Cardiac fibroblast (primary cell): ENCODE data around the gene FMN1.

Experiments
- DNase-seq, 2 donors: peaks; one replicate each; pipeline versions ENCODE4 v3.0.0 to v3.0.0-alpha.2; 2010; ENCODE audit warnings: low read depth in 2 of 2
- H3K4me3 ChIP-seq, 2 donors: replicated peaks in 1 of 2; 1 replicate in 1 of 2; 2 replicates in 1 of 2; pipeline ENCODE4 v1.5.1; 2011; ENCODE audit warnings: low read depth in 2 of 2, low read length in 2 of 2, mild to moderate bottlenecking in 2 of 2, moderate library complexity in 1 of 2
- CTCF ChIP-seq: IDR thresholded peaks from one replicate; pipeline ENCODE4 v1.5.1; 2011; ENCODE audit warnings: low read depth, mild to moderate bottlenecking, low read length, inconsistent platforms

Gene FMN1

GRCh38 chr15:32987067-32987466 is 207.4 kb downstream of the FMN1 start:
- H3K4me3 ChIP-seq: no peak overlapping the region
- no peak for TF ChIP-seq CTCF
- DNase-seq: no peak

- no peak for TF ChIP-seq CTCF
- DNase-seq: no peak
These were observed 208.4 kb downstream of the FMN1 start for GRCh38 chr15:32986147-32986546.

GRCh38 chr15:32983679-32984078 is 210.8 kb downstream of the FMN1 start:
- DNase-seq: no peak
- no peak for TF ChIP-seq CTCF
- no peak overlapping the region for H3K4me3 ChIP-seq

More at GRCh38 chr15:32986147-32986546, 208.4 kb downstream of the FMN1 start:
- H3K4me3 ChIP-seq: no peak overlapping the region

- DNase-seq: no peak
These were observed 212.5 kb downstream of the FMN1 start for GRCh38 chr15:32982001-32982400.

GRCh38 chr15:32981536-32981935 is 213.0 kb downstream of the FMN1 start:
- no peak overlapping the region for H3K4me3 ChIP-seq
- no peak for TF ChIP-seq CTCF
- peak in 1 of 2 donors; percentile 62 for DNase-seq

More at GRCh38 chr15:32982001-32982400, 212.5 kb downstream of the FMN1 start:
- no peak for TF ChIP-seq CTCF
- H3K4me3 ChIP-seq: no peak overlapping the region

GRCh38 chr15:32979710-32980109 is 214.8 kb downstream of the FMN1 start:
- no peak for TF ChIP-seq CTCF
- H3K4me3 ChIP-seq: no peak overlapping the region
- DNase-seq: peak; percentile 39 to 87

- DNase-seq: no peak
- no peak overlapping the region for H3K4me3 ChIP-seq
- TF ChIP-seq CTCF: no peak
These were observed 217.0 kb downstream of the FMN1 start for GRCh38 chr15:32977506-32977905.
